Colonic mucosa (tissue), 4 donors: ENCODE measurements around the gene SIPA1L2. TPM values are rescaled to one million over a fixed set of nuclear protein-coding genes. Genes with fewer than 3 reads are reported as not detected.

ENCODE experiments used
- DNase-seq: peaks from one replicate; pipeline ENCODE4 v3.0.0-alpha.2; 2020
- H3K27ac ChIP-seq: fragments of 200-600 bp; one replicate; pipeline ENCODE4 v1.8.0; 2021
- H3K27me3 ChIP-seq: fragments of 200-600 bp; one replicate; pipeline ENCODE4 v1.8.0; 2021
- H3K36me3 ChIP-seq: fragments of 200-600 bp; one replicate; pipeline ENCODE4 v1.8.0; 2021
- H3K4me1 ChIP-seq: fragments of 200-600 bp; one replicate; pipeline ENCODE4 v1.8.0; 2021; ENCODE audit warnings: mild to moderate bottlenecking
- H3K4me3 ChIP-seq: fragments of 200-600 bp; one replicate; pipeline ENCODE4 v1.8.0; 2021
- H3K9ac ChIP-seq, 2 donors: one replicate each; pipeline ENCODE4 v1.7.0; 2013; ENCODE audit warnings: control low read depth in 2 of 2, low read depth in 2 of 2, low read length in 2 of 2
- H3K9me3 ChIP-seq: fragments of 200-600 bp; one replicate; pipeline ENCODE4 v1.8.0; 2021
- CTCF ChIP-seq: fragments of 200-600 bp; IDR thresholded peaks from one replicate; pipeline ENCODE4 v1.8.0; 2022; ENCODE audit warnings: antibody characterized with exemption, mild to moderate bottlenecking
- intact Hi-C: fragments of 100-400 bp; cut with DNase I; formaldehyde crosslinking; loops from one replicate; pipeline ENCODE4 v1.14.1; 2022
- total RNA-seq, 2 donors: library from RNA; stranded (reverse); fragmentation: NEBNext Ultra II Directional in 1 of 2; extraction: Animal tissue kit (Norgen Biotek cat#: 25700) in 1 of 2; gene quantifications; one replicate each; pipeline ENCODE4 v1.2.1, GENCODE V29; 2021
- donor health status: healthy.
- donor health status: DM: no; HTN: no; CAD: no.
- donor health status: DM: no; HTN: no; CAD: no.

SIPA1L2 gene
- total RNA-seq, 2 donors from 2014 or later: 53.6 to 64.4 TPM

- Histone ChIP-seq H3K4me3 (no peak overlapping the region), H3K4me1 (no peaks in the 10 kb centered on the region), H3K36me3 (no peaks in the 10 kb centered on the region), H3K27me3 (no peaks in the 10 kb centered on the region), H3K9me3 (no peaks in the 10 kb centered on the region), H3K27ac (no peak overlapping the region), H3K9ac (no peak overlapping the region)
- intact Hi-C loops: no loop called here
- no peak for TF ChIP-seq CTCF
- no peak for DNase-seq
Measured at GRCh38 chr1:232589111-232589811, 40.7 kb downstream of the SIPA1L2 start.

- H3K36me3 ChIP-seq: no peaks in the 10 kb centered on the region
- intact Hi-C loops: no loop called here
- H3K9me3 ChIP-seq: no peaks in the 10 kb centered on the region
- no peaks in the 10 kb centered on the region for H3K4me1 ChIP-seq
- H3K27me3 ChIP-seq: no peaks in the 10 kb centered on the region
- no peak for TF ChIP-seq CTCF
- H3K27ac ChIP-seq: no peak overlapping the region
- DNase-seq: no peak
- no peak overlapping the region for H3K4me3 ChIP-seq
- no peak overlapping the region for H3K9ac ChIP-seq
Measured at GRCh38 chr1:232587141-232588008, 42.6 kb downstream of the SIPA1L2 start.

GRCh38 chr1:232586679-232587078 is 43.3 kb downstream of the SIPA1L2 start:
- no peak for DNase-seq
- TF ChIP-seq CTCF: no peak
- no peaks in the 10 kb centered on the region for H3K9me3 ChIP-seq
- no peaks in the 10 kb centered on the region for H3K27me3 ChIP-seq
- no peaks in the 10 kb centered on the region for H3K4me1 ChIP-seq
- intact Hi-C loops: no loop called here
- no peak overlapping the region for H3K27ac ChIP-seq
- H3K4me3 ChIP-seq: no peak overlapping the region
- H3K9ac ChIP-seq: no peak overlapping the region
- no peaks in the 10 kb centered on the region for H3K36me3 ChIP-seq

- H3K4me1 ChIP-seq: no peaks in the 10 kb centered on the region
- no peak for TF ChIP-seq CTCF
- H3K36me3 ChIP-seq: no peaks in the 10 kb centered on the region
- no peak for DNase-seq
- H3K9ac ChIP-seq: no peak overlapping the region
- intact Hi-C loops: no loop called here
- H3K27me3 ChIP-seq: no peaks in the 10 kb centered on the region
- no peak overlapping the region for H3K27ac ChIP-seq
- no peaks in the 10 kb centered on the region for H3K9me3 ChIP-seq
- no peak overlapping the region for H3K4me3 ChIP-seq
Measured at GRCh38 chr1:232585486-232585885, 44.4 kb downstream of the SIPA1L2 start.

GRCh38 chr1:232581932-232582331 is 48.0 kb downstream of the SIPA1L2 start:
- no peaks in the 10 kb centered on the region for H3K4me1 ChIP-seq
- no peaks in the 10 kb centered on the region for H3K36me3 ChIP-seq
- H3K9me3 ChIP-seq: no peaks in the 10 kb centered on the region
- intact Hi-C loops: no loop called here
- H3K4me3 ChIP-seq: no peak overlapping the region
- TF ChIP-seq CTCF: no peak
- no peaks in the 10 kb centered on the region for H3K27me3 ChIP-seq
- no peak for DNase-seq
- no peak overlapping the region for H3K27ac ChIP-seq
- H3K9ac ChIP-seq: no peak overlapping the region

Other genes starting within 250 kb of the SIPA1L2 start
- gene MAP10, start 175.3 kb upstream of the SIPA1L2 start, total RNA-seq: 1 to 10 TPM; 2.4 to 2.5 TPM